Muscle of back (tissue), 10 donors: Measurements from ENCODE around the gene OR51G1. TPM values are rescaled to one million over a fixed set of nuclear protein-coding genes. Genes with fewer than 3 reads are reported as not detected.

Source experiments
- polyA plus RNA-seq, 10 donors: library from polyadenylated mRNA; unstranded; fragments of 120-200 nt; gene quantifications; one replicate each; pipeline ENCODE4 v1.2.1, GENCODE V29; 2013; ENCODE audit not compliant: insufficient read length in 10 of 10

OR51G1 gene
- polyA plus RNA-seq, 10 donors: not detected

Other genes starting within 250 kb of the OR51G1 start
- 1 to 10 TPM in 4 of 10 donors, under 1 TPM in 6; 0.50 to 1.9 (median 0.95) TPM for gene OR51E2, start 226.5 kb downstream of the OR51G1 start, polyA plus RNA-seq
- gene MMP26, start 219.6 kb downstream of the OR51G1 start, polyA plus RNA-seq: not detected
- not detected for gene OR51F1, start 154.4 kb downstream of the OR51G1 start, polyA plus RNA-seq
- not detected for gene OR52R1, start 120.0 kb downstream of the OR51G1 start, polyA plus RNA-seq
- gene OR51F2, start 103.0 kb downstream of the OR51G1 start, polyA plus RNA-seq: not detected
- not detected for gene OR51S1, start 75.1 kb downstream of the OR51G1 start, polyA plus RNA-seq
- gene OR51T1, start 42.4 kb downstream of the OR51G1 start, polyA plus RNA-seq: not detected
- not detected for gene OR51A7, start 20.6 kb downstream of the OR51G1 start, polyA plus RNA-seq
- not detected for gene OR51G2, start 5.0 kb downstream of the OR51G1 start, polyA plus RNA-seq
- gene OR51A4, start 23.3 kb upstream of the OR51G1 start, polyA plus RNA-seq: not detected
- not detected for gene OR51A2, start 31.4 kb upstream of the OR51G1 start, polyA plus RNA-seq
- gene OR51L1, start 70.5 kb upstream of the OR51G1 start, polyA plus RNA-seq: not detected
- not detected for gene OR52J3, start 122.2 kb upstream of the OR51G1 start, polyA plus RNA-seq
- not detected for gene OR52E2, start 135.3 kb upstream of the OR51G1 start, polyA plus RNA-seq
- not detected for gene OR52E1, start 145.2 kb upstream of the OR51G1 start, polyA plus RNA-seq
- not detected for gene OR52A5, start 214.0 kb upstream of the OR51G1 start, polyA plus RNA-seq
- under 1 TPM in 4 of 10 donors, not detected in 6; 0.03 to 0.05 (median 0.03) TPM for gene OR52A1, start 230.4 kb upstream of the OR51G1 start, polyA plus RNA-seq